ENCODE results near the gene NR5A1.

DNA sequence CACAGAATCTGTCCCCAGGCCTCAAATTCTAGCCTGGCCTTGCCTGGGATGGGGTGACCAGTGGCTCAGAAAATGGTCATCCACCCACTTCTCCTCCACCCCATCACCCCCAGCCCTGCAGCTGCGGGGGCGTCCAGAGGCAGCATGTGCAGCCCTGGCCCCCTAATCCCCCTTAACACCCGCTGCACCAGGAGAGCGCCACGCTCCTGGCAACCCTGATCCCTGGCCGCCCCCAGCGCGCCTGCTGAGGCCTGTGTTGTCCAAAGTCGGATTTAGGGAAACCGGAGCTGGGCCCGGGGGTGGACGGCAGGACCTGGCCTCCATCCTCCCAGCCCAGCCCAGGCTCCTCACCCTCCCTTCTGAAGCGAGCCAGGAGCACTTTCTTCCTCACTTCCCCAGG is 22.0 kb downstream of the NR5A1 start:
- TF ChIP-seq, protein P1, sequence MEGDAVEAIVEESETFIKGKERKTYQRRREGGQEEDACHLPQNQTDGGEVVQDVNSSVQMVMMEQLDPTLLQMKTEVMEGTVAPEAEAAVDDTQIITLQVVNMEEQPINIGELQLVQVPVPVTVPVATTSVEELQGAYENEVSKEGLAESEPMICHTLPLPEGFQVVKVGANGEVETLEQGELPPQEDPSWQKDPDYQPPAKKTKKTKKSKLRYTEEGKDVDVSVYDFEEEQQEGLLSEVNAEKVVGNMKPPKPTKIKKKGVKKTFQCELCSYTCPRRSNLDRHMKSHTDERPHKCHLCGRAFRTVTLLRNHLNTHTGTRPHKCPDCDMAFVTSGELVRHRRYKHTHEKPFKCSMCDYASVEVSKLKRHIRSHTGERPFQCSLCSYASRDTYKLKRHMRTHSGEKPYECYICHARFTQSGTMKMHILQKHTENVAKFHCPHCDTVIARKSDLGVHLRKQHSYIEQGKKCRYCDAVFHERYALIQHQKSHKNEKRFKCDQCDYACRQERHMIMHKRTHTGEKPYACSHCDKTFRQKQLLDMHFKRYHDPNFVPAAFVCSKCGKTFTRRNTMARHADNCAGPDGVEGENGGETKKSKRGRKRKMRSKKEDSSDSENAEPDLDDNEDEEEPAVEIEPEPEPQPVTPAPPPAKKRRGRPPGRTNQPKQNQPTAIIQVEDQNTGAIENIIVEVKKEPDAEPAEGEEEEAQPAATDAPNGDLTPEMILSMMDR (IDR thresholded peaks at IDR 0.05), result no peak
- TF ChIP-seq POLR2A (IDR thresholded peaks at IDR 0.05), result no peak
- TF ChIP-seq POLR2AphosphoS5 (IDR thresholded peaks at IDR 0.05), result no peak

Data from gastroesophageal sphincter (tissue), 3 donors.